GM10248 (cell line): ENCODE measurements around the gene KAT8.

ENCODE experiments used
- CTCF ChIA-PET: fragments of 300-600 bp; sonication (Branson Sonifier 250); formaldehyde crosslinking; extraction: SDS; loops from one replicate; lab custom pipeline; 2021; ENCODE audit warnings: antibody characterized with exemption; lab: Yijun Ruan, JAX
- POLR2A ChIA-PET: fragments of 350-650 bp; sonication (Branson Sonifier 250); formaldehyde crosslinking; extraction: SDS; loops from one replicate; lab custom pipeline; 2020; ENCODE audit warnings: antibody characterized with exemption; lab: Yijun Ruan, JAX
- DNase-seq: peaks from one replicate; pipeline ENCODE4 v3.0.0; 2012; ENCODE audit errors: extremely low spot score
- TF ChIP-seq, protein P1 (sequence below): IDR thresholded peaks from 2 replicates; pipeline ENCODE4 v1.5.1; 2012; ENCODE audit warnings: mild to moderate bottlenecking, low read depth; ENCODE audit errors: extremely low read depth, missing control alignments, control extremely low read depth

KAT8 gene

GRCh38 chr16:31117384-31118222 is at the start of gene KAT8:
TSS of gene KAT8 (plus strand) at chr16:31117664. CDS start at chr16:31117682, 18 bp downstream.
- DNase-seq: peak; percentile 99
- TF ChIP-seq, protein P1, sequence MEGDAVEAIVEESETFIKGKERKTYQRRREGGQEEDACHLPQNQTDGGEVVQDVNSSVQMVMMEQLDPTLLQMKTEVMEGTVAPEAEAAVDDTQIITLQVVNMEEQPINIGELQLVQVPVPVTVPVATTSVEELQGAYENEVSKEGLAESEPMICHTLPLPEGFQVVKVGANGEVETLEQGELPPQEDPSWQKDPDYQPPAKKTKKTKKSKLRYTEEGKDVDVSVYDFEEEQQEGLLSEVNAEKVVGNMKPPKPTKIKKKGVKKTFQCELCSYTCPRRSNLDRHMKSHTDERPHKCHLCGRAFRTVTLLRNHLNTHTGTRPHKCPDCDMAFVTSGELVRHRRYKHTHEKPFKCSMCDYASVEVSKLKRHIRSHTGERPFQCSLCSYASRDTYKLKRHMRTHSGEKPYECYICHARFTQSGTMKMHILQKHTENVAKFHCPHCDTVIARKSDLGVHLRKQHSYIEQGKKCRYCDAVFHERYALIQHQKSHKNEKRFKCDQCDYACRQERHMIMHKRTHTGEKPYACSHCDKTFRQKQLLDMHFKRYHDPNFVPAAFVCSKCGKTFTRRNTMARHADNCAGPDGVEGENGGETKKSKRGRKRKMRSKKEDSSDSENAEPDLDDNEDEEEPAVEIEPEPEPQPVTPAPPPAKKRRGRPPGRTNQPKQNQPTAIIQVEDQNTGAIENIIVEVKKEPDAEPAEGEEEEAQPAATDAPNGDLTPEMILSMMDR: no peak
- POLR2A ChIA-PET: interaction anchor here (0.5 to 1.7 kb wide), 17 partner anchors 12 to 329 kb away, joined by 3 to 23 read pairs (median 5); partner anchors contain the start of genes FUS, ZNF646 and ZNF668
- CTCF ChIA-PET: interaction anchor here (0.7 to 2.8 kb wide), 11 partner anchors 12 to 343 kb away, joined by 3 to 24 read pairs (median 3); partner anchors contain the start of gene HSD3B7

DNA sequence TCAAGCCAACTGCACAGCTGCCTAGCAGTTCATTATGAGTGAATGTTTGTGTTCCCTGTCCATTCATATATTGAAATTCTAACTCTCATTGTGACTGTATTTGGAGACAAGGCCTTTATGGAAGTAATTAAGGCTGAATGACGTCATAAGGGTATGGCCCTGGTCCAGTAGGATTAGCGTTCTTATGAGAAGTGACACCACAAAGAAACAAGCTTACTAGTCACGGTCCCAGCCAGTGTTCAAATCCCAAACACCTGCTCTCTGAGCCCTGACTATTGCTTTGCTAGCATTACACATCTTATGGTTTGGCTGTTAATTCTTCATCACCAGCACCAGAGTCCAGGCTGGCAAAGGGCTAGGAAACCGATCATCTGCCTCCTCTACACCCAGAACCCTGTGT is 45.6 kb upstream of the KAT8 start:
- CTCF ChIA-PET: interaction anchor here (1.0 to 2.6 kb wide), 4 partner anchors 11 to 118 kb away, joined by 3 to 9 read pairs (median 6); partner anchors contain the start of gene HSD3B7
- TF ChIP-seq, protein P1: no peak
- POLR2A ChIA-PET: no interaction called here
- no peak for DNase-seq

DNA sequence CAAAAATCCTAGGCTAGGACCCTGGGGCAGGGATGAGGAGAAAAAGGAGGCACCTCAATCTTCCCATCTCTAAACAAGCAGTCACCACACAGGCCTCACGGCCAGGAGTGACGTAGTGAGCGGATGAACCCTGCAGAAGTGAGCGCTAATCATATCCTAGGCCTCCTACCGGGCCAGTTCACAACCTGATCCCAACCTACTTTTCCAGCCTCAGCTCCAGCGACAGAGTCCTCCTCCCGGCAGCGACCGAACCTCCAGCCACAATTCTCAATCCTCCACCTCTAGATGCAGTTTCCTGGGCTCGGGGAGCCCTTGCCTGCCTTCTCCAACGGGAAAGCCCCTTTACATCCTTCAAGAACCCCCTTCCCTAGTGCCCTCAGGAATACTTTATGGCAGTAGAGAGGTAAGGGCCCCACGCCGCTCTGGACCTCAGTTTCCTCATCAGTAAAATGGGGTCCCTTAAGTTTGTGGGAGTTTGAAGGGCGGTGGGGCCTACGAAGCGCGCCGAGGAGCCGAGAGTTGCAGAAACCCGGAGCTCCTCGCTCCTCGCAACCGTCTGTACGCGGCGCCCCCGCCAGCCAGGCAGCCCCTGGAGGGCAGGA is 44.8 kb upstream of the KAT8 start:
- TF ChIP-seq, protein P1: no peak
- CTCF ChIA-PET: interaction anchor here (1.0 to 2.6 kb wide), 7 partner anchors 8 to 370 kb away, joined by 3 to 9 read pairs (median 6); partner anchors contain the start of genes HSD3B7 and ZNF843
- POLR2A ChIA-PET: interaction anchor here (0.6 to 3.3 kb wide), 3 partner anchors 45 to 107 kb away, joined by 3 to 21 read pairs (median 3); partner anchors contain the start of genes FUS and KAT8
- DNase-seq: peak; percentile 52

- TF ChIP-seq, protein P1: no peak
- CTCF ChIA-PET: interaction anchor here (0.8 to 2.6 kb wide), 8 partner anchors 8 to 369 kb away, joined by 3 to 9 read pairs (median 4); partner anchors contain the start of genes HSD3B7 and ZNF843
- DNase-seq: peak; percentile 87
- POLR2A ChIA-PET: interaction anchor here (0.5 to 3.3 kb wide), 8 partner anchors 8 to 180 kb away, joined by 3 to 21 read pairs (median 4); partner anchors contain the start of genes FUS, KAT8 and STX4
These were observed 44.1 kb upstream of the KAT8 start for GRCh38 chr16:31073142-31073969.

DNA sequence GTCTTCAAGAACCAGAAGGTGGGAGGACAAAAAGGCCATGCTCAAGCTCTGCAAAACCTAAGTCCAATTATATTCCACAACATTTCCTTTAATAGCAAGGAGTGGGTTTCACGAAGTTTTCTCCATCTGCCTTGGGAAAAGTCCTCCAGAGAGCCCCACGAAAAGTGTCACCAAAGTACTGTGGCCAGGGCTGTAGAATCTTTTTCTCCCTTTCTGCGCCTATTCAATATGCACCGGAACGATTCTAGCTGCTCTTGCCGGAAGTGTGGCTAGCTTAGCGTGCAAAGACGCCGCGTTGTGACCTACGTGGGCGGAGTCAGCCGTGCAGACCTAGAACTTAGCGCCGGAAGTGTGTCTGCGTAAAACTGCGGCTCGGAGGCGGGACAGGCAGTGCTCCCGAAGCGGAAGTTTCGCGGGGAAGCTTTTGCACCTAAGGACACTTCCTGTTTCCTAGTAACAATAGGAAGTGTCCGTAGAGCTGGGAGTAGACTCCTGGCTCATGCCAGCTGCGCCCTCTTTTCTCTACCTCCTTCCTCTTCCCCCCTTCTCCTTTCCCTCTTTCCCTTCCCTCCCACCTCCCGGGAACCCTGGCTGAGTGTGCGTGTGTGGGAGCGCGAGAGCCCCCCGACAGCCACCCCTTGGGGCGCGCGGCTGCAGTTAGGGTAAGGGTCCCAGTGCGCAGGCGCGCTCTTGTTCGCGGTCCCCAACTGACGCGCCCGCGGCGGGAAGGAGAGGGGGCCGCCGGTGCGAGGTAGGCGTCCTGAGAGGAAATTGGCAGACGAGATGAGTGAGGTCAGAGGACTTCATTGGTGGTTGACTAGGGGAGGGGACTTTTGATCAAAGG is 43.3 kb upstream of the KAT8 start, which contains the start of the genes ZNF646 and ZNF668:
Gene ZNF646 (plus strand): TSS at position 453 of the 844 bp plus-strand sequence. CDS start 1,903 bp downstream, outside the sequence.
Gene ZNF668 (minus strand): TSS at position 271 of the 844 bp plus-strand sequence. CDS start 9,781 bp downstream, outside the sequence.
- POLR2A ChIA-PET: interaction anchor here (0.5 to 3.3 kb wide), 7 partner anchors 9 to 179 kb away, joined by 3 to 21 read pairs (median 4); partner anchors contain the start of genes FUS, KAT8 and STX4
- DNase-seq: peak; percentile 94
- CTCF ChIA-PET: interaction anchor here (0.8 to 2.6 kb wide), 8 partner anchors 9 to 368 kb away, joined by 3 to 9 read pairs (median 4); partner anchors contain the start of genes HSD3B7 and ZNF843
- TF ChIP-seq, protein P1: no peak
